ENCODE data around the gene PAIP2B. TPM values are rescaled to one million over a fixed set of nuclear protein-coding genes. Genes with fewer than 3 reads are reported as not detected.
A peak's percentile ranks its signal among the peaks of the same experiment; 100 is the strongest.

The PAIP2B gene
- polyA plus RNA-seq, 1 of the 3 experiments (the other 2 are of a cell fraction), result 0.20 TPM

DNA sequence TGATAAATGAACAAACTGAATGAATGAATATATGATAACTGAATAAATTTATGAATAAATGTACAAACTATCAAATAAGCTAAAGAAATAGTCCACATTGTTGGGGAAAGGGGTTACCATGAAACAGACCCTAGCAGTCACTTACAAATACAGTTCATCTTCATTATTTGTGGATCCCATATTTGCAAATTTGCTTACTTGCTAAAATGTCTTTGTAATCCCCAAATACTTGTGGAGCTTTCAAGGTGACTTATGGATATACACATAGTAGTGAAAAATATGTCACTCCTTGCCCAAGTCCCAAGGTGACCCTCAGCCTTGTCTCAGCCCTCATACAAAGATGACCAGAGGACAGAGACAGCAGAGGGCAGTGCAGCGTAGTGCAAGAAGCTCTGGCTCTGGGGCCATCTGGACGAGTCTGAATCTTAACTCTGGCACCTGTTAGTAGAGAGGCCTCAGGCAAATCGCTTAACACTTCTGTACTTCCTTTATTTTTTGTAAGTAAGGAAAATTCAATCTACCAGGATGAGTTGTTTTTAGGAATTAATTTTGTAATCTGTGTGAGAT is 3.1 kb downstream of the PAIP2B start:
- POLR2A ChIA-PET, result no interaction called here
- 11% methylated on average over 3 of the region's 3 CpGs for WGBS (ENCODE audit: low lambda C conversion rate)
- peak; percentile 52 for DNase-seq

DNA sequence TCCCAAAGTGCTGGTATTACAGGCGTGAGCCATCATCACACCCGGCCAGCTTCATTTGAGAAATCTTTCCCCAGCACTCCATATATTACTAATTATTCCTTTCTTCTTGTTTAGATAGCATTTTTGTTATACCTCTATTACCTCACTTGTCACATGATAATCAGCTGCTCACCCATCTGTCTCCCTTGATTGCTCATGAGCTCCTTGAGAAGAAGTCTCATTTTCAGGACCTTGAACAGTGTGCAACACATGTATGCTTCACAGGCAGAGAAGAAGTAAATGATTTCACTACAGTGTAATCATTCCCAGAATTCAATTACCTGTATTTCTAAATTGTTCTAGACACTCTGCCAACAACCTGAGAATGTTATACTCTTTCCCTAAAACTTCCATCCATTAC is 6.2 kb downstream of the PAIP2B start:
- POLR2A ChIA-PET, result no interaction called here
- no peak for DNase-seq
- CTCF ChIA-PET, result interaction anchor here (0.6 to 4.6 kb wide), 4 partner anchors 56 to 289 kb away, joined by 4 to 47 read pairs (median 22); no protein-coding TSS in a partner anchor
- peaks cover 3% of the 10 kb centered on the region for H3F3A ChIP-seq (replicated peaks; ENCODE audit: insufficient read depth)
- no peak overlapping the region for H3K9ac ChIP-seq
- no peaks in the 10 kb centered on the region for H3K79me2 ChIP-seq (ENCODE audit: insufficient read depth)
- no peaks in the 10 kb centered on the region for H4K20me1 ChIP-seq (ENCODE audit: insufficient read depth)
- no peaks in the 10 kb centered on the region for H3K9me3 ChIP-seq
- no peak for TF ChIP-seq FOSL2 (IDR thresholded peaks at IDR 0.05; ENCODE audit: borderline replicate concordance, low read depth)
- no peak for TF ChIP-seq TEAD4 (IDR thresholded peaks at IDR 0.05; ENCODE audit: borderline replicate concordance, insufficient read depth)
- TF ChIP-seq, protein P1, sequence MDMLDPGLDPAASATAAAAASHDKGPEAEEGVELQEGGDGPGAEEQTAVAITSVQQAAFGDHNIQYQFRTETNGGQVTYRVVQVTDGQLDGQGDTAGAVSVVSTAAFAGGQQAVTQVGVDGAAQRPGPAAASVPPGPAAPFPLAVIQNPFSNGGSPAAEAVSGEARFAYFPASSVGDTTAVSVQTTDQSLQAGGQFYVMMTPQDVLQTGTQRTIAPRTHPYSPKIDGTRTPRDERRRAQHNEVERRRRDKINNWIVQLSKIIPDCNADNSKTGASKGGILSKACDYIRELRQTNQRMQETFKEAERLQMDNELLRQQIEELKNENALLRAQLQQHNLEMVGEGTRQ (IDR thresholded peaks at IDR 0.05; ENCODE audit: borderline replicate concordance, low read depth, low read length), result no peak
- TF ChIP-seq FOXM1 (IDR thresholded peaks at IDR 0.05; ENCODE audit: low read depth), result no peak
- no peak for TF ChIP-seq EP300 (IDR thresholded peaks at IDR 0.05; ENCODE audit: borderline replicate concordance in 1 of 2, low read depth in 1 of 2, low read length in 1 of 2)
- TF ChIP-seq, protein P2, sequence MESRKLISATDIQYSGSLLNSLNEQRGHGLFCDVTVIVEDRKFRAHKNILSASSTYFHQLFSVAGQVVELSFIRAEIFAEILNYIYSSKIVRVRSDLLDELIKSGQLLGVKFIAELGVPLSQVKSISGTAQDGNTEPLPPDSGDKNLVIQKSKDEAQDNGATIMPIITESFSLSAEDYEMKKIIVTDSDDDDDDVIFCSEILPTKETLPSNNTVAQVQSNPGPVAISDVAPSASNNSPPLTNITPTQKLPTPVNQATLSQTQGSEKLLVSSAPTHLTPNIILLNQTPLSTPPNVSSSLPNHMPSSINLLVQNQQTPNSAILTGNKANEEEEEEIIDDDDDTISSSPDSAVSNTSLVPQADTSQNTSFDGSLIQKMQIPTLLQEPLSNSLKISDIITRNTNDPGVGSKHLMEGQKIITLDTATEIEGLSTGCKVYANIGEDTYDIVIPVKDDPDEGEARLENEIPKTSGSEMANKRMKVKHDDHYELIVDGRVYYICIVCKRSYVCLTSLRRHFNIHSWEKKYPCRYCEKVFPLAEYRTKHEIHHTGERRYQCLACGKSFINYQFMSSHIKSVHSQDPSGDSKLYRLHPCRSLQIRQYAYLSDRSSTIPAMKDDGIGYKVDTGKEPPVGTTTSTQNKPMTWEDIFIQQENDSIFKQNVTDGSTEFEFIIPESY (IDR thresholded peaks at IDR 0.05; ENCODE audit: borderline replicate concordance, low read depth), result no peak
- TF ChIP-seq GATA2 (CRISPR knock-in tag; IDR thresholded peaks at IDR 0.05), result no peak
- no peak for TF ChIP-seq CHD2 (IDR thresholded peaks at IDR 0.05; ENCODE audit: low read length, partially characterized antibody)
- TF ChIP-seq RAD21 (IDR thresholded peaks at IDR 0.05; ENCODE audit: low read length), result no peak
- TF ChIP-seq NRF1 (IDR thresholded peaks at IDR 0.05; ENCODE audit: low read depth, low read length), result no peak
- no peak for TF ChIP-seq RXRA (IDR thresholded peaks at IDR 0.05; ENCODE audit: borderline replicate concordance, low read depth)
- TF ChIP-seq YY1 (IDR thresholded peaks at IDR 0.05; ENCODE audit: low read depth), result no peak
- TF ChIP-seq ELF1 (IDR thresholded peaks at IDR 0.05), result no peak
- 44% methylated on average over 2 of the region's 2 CpGs for WGBS (ENCODE audit: low lambda C conversion rate)
- H3K27ac ChIP-seq (ENCODE audit: low read depth in 2 of 2, low read length in 1 of 2), result no peak overlapping the region
- no peaks in the 10 kb centered on the region; a peak in 1 of 4 replicates for H3K4me1 ChIP-seq (ENCODE audit: control insufficient read depth in 1 of 2, insufficient read depth in 2 of 2, low read depth in 1 of 2, low read length in 1 of 2)
- H3K27me3 ChIP-seq (ENCODE audit: insufficient read depth), result no peaks in the 10 kb centered on the region; the same call in 1 of the 2 replicates
- no peaks in the 10 kb centered on the region for H3K36me3 ChIP-seq (replicated peaks in 1 of 2; ENCODE audit: control insufficient read depth in 1 of 2, insufficient read depth in 2 of 2, low read length in 1 of 2)
- H3K4me3 ChIP-seq (ENCODE audit: low read depth in 2 of 2, low read length in 1 of 2), result no peak overlapping the region
- no peak overlapping the region for H2AFZ ChIP-seq (ENCODE audit: low read depth)
- no peak overlapping the region for H3K4me2 ChIP-seq
- no peaks in the 10 kb centered on the region for H3K9me2 ChIP-seq

More for the DNA sequence above, 3.1 kb downstream of the PAIP2B start:
- no peak overlapping the region for H3K27ac ChIP-seq (ENCODE audit: low read depth in 2 of 2, low read length in 1 of 2)
- H3K4me3 ChIP-seq (ENCODE audit: low read depth in 2 of 2, low read length in 1 of 2), result no peak overlapping the region
- H3K4me1 ChIP-seq (ENCODE audit: control insufficient read depth in 1 of 2, insufficient read depth in 2 of 2, low read depth in 1 of 2, low read length in 1 of 2), result peaks cover 0 to 4% of the 10 kb centered on the region in 2 experiments; a peak in 1 of 4 replicates
- H3K4me2 ChIP-seq, result no peak overlapping the region
- no peaks in the 10 kb centered on the region for H3K27me3 ChIP-seq (ENCODE audit: insufficient read depth)
- no peaks in the 10 kb centered on the region for H3K9me3 ChIP-seq
- H3K79me2 ChIP-seq (ENCODE audit: insufficient read depth), result no peaks in the 10 kb centered on the region
- H2AFZ ChIP-seq (ENCODE audit: low read depth), result no peak overlapping the region
- TF ChIP-seq, protein P3, sequence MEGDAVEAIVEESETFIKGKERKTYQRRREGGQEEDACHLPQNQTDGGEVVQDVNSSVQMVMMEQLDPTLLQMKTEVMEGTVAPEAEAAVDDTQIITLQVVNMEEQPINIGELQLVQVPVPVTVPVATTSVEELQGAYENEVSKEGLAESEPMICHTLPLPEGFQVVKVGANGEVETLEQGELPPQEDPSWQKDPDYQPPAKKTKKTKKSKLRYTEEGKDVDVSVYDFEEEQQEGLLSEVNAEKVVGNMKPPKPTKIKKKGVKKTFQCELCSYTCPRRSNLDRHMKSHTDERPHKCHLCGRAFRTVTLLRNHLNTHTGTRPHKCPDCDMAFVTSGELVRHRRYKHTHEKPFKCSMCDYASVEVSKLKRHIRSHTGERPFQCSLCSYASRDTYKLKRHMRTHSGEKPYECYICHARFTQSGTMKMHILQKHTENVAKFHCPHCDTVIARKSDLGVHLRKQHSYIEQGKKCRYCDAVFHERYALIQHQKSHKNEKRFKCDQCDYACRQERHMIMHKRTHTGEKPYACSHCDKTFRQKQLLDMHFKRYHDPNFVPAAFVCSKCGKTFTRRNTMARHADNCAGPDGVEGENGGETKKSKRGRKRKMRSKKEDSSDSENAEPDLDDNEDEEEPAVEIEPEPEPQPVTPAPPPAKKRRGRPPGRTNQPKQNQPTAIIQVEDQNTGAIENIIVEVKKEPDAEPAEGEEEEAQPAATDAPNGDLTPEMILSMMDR (IDR thresholded peaks at IDR 0.05), result peak; percentile 60
- TF ChIP-seq RCOR1 (IDR thresholded peaks at IDR 0.05; ENCODE audit: low read length), result peak; percentile 77
- no peak for TF ChIP-seq FOXJ3 (CRISPR knock-in tag; IDR thresholded peaks at IDR 0.05)
- peak; percentile 70 for TF ChIP-seq SMC3 (IDR thresholded peaks at IDR 0.05; ENCODE audit: low read depth, low read length)
- no peak for TF ChIP-seq RFX5 (IDR thresholded peaks at IDR 0.05; ENCODE audit: low read length)
- peak; percentile 8 for TF ChIP-seq CHD2 (IDR thresholded peaks at IDR 0.05; ENCODE audit: low read length, partially characterized antibody)
- TF ChIP-seq RAD21 (IDR thresholded peaks at IDR 0.05; ENCODE audit: low read length), result peak; percentile 90
- TF ChIP-seq ELF1 (IDR thresholded peaks at IDR 0.05), result no peak
- H3F3A ChIP-seq (replicated peaks; ENCODE audit: insufficient read depth), result peaks cover 3% of the 10 kb centered on the region
- H4K20me1 ChIP-seq (ENCODE audit: insufficient read depth), result no peaks in the 10 kb centered on the region
- H3K9me2 ChIP-seq, result no peaks in the 10 kb centered on the region
- CTCF ChIA-PET, result interaction anchor here (0.6 to 4.6 kb wide), 38 partner anchors 9 to 292 kb away, joined by 3 to 47 read pairs (median 4); partner anchors contain the start of gene ZNF638
- H3K36me3 ChIP-seq (replicated peaks in 1 of 2; ENCODE audit: control insufficient read depth in 1 of 2, insufficient read depth in 2 of 2, low read length in 1 of 2), result no peaks in the 10 kb centered on the region
- H3K9ac ChIP-seq, result no peak overlapping the region
